ENCODE data around the gene CDHR1.

DNA sequence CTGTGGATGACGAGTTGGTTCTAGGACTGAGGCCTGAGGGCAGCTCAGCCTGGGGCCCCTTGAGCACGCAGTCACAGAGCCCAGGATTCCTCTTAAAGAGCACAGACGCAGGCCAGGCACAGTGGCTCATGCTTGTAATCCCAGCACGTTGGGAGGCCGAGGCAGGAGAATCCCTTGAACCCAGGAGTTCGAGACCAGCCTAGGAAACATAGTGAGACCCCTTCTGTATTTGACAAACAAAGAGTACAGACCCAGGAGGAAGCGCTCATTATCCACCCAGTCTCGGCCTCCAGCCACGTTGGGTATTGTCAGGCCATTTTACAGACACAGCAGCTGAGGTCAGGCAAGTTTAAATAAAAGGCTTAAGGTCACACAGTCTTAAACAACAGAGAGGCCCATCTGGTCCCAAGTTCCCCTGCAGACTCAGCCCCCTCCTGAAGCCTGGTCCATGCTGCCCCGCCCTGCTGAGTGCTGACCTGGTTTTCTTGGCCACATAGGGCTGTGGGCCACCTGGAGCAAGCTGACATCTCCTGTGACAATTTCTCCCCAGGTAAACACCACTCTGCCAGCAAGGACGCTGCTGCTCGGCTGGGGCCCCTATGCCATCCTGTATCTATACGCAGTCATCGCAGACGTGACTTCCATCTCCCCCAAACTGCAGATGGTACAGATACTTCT, 63.1 kb downstream of the CDHR1 start:
- TF ChIP-seq POLR2A (IDR thresholded peaks at IDR 0.05), result no peak
- TF ChIP-seq, protein P1, sequence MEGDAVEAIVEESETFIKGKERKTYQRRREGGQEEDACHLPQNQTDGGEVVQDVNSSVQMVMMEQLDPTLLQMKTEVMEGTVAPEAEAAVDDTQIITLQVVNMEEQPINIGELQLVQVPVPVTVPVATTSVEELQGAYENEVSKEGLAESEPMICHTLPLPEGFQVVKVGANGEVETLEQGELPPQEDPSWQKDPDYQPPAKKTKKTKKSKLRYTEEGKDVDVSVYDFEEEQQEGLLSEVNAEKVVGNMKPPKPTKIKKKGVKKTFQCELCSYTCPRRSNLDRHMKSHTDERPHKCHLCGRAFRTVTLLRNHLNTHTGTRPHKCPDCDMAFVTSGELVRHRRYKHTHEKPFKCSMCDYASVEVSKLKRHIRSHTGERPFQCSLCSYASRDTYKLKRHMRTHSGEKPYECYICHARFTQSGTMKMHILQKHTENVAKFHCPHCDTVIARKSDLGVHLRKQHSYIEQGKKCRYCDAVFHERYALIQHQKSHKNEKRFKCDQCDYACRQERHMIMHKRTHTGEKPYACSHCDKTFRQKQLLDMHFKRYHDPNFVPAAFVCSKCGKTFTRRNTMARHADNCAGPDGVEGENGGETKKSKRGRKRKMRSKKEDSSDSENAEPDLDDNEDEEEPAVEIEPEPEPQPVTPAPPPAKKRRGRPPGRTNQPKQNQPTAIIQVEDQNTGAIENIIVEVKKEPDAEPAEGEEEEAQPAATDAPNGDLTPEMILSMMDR (IDR thresholded peaks at IDR 0.05), result no peak
